DMS153 treated with DMSO at 0.1 percent for 48 hours (cell line): ENCODE results near the gene MSANTD3.
"Not testable (repeated sequence)": the region's sequence is repeated elsewhere in the genome, so short reads cannot be mapped to it uniquely, and the experiment has no call there.

Experiments
- DNase-seq: peaks from one replicate; lab custom pipeline; 2025; ENCODE audit not compliant: unreplicated experiment; lab: John Stamatoyannopoulos, UW

The MSANTD3 gene, protein sequence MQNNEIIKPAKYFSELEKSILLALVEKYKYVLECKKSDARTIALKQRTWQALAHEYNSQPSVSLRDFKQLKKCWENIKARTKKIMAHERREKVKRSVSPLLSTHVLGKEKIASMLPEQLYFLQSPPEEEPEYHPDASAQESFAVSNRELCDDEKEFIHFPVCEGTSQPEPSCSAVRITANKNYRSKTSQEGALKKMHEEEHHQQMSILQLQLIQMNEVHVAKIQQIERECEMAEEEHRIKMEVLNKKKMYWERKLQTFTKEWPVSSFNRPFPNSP

DNA sequence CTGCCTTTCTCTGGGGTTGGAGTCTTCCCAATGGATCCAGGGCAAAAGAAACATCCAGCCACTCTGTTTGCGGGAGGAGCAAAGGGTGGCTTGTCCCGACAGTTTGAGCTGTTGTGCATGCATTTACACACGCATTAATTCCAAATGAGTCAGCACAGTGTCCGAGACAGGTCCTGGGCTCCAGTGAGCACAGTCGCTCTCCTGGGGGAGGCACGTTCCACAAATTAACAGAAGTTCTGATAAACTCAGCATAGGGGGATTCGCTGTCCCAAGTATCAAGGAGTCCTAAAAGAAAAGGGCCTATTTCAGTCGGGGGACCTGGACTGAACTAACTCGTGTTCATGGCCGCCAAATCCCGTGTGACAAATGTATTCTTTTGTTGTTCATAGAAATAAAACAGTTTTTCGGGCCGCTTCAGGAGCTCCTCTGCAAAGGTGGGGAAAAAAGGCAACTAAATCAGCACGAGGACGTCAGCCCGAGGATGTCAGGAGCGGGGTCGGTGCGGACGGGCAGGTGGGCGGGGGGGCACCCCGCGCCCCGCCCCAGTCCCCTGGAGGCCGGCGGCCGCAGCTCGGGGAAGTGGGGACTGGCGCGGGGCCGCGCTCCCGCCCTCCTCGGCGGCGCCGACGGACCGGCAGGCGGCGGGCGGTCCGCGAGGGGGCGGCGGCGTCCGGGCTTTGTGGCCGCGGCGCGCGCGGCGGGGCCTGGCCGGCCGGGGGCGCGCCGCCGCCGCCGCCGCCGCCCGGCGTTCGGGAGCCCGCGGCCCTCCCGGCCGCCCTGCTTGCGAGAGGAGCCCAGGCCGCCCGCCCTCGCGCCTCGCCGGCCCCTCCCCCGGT is at the start of gene MSANTD3:
Gene MSANTD3 (plus strand): TSS at position 614 of the 836 bp plus-strand sequence. CDS start 14,796 bp downstream, outside the sequence.
- DNase-seq = peak; percentile 58

- DNase-seq = no peak
These were observed 47.1 kb upstream of the MSANTD3 start for GRCh38 chr9:100379862-100380261.

DNA sequence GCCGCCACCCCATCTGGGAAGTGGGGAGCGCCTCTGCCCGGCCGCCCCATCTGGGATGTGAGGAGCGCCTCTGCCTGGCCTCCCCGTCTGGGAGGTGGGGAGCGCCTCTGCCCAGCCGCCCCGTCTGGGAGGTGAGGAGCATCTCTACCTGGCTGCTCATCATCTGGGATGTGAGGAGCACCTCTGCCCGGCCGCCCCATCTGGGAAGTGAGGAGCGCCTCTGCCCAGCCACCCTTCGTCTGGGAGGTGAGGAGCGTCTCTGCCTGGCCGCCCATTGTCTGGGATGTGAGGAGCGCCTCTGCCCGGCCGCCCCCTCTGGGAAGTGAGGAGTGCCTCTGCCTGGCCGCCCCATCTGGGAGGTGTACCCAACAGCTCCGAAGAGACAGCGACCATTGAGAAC is 34.0 kb upstream of the MSANTD3 start:
- DNase-seq = not testable (repeated sequence)

- DNase-seq = no peak
These were observed 32.8 kb upstream of the MSANTD3 start for GRCh38 chr9:100394032-100394695.

DNA sequence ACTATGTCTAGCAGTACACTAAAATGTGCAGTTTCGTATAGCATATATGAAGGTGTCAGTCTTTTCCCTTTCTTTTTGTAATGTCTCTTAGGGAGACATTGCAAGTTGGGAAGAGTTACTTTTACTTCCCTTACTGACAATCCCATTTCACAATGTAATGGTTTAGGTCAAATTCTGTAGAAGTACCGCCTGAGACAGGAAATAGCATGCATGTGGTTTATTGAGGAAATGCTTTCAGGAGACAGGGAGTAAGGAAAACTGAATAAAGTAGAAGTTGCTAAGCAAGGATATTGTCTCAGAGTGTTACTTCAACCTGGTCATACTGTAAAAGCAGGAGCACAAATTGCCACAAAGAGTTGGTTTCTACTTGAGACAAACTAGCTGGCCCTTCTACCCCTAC is 32.1 kb upstream of the MSANTD3 start:
- no peak for DNase-seq

DNA sequence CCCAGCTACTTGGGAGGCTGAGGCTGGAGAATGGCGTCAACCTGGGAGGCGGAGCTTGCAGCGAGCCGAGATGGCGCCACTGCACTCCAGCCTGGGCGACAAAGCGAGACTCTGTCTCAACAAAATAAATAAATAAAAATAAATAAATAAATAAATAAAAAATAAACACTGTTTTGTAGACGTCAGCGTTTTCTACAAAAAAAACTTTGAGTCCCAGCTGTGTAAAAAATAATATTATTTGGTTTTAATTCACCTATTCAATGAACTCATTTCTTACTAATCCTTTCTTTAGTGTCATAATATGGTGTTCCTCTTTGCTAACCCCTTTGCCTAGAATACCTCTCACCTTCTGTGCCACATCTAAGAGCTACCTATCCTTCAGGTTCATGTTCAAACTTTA is 30.2 kb upstream of the MSANTD3 start:
- DNase-seq = no peak

DNA sequence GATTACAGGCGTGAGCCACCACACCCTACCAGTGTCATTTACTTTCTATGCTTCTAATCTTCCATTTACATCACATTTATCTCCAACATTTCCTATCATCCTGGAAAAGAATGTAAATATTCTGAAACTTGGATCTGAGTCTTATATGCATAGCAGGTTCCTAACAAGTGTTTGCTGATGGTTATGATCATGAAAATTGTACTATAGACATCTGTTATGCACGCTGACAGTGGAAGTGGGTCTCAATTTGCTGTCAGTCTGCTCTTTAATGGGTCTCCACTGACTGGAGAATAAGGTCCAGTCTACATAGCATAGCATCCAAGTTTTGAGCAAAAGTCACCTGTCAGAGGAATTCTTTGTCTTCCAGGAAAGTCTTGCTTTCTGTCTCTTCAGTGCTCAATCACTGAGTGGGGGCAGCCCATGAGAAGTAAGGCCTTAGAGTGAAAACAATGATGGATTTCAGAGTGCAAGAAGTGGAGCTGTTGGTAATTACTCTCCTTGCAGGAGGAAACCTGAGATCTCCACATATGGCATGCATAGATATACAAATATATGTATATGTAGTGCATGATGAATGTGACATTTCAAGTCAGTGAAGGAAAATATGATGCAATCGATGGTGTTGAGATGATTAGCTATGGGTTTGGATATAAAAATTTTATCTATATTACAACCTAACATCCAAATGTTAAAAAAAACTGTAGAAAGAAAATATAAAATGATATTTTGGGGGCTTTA is 29.2 kb upstream of the MSANTD3 start:
- no peak for DNase-seq

DNA sequence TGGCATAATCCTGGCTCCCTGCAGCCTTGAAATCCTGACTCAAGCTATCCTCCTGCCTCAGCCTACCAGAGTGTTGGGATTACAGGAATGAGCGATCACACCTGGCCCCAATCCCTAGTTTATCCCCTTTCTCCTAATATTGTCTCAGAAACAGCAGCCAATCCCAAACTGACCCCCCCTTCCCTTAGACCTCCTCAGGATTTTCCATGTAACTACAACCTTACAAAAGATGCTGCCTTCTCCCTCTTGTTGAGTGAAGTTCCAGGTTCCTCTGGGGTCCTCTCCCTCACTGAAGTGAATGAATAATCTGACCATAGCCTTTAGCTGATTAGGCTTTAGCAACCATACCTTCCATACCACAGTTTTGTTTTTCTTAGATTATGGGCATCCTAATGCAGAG is 25.9 kb upstream of the MSANTD3 start:
- no peak for DNase-seq

DNA sequence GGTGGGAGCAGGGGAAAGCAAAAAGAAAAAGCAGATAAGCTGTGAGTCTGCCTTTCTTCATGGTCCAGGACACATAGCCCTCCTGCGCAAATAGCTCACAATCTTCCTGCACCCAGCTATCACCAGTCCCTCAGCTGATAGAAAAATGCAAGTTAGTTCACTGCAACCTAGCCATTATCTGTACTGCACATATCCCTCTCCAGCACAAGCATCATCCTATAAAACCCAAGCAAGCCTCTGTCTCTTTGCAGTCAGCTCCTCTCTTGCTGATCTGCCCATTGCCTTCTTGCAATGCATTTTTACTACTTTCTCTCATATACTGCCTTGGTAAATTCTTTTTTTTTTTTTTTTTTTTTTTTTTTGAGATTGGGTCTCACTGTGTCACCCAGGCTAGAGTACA is 20.0 kb upstream of the MSANTD3 start:
- no peak for DNase-seq

GRCh38 chr9:100408546-100409175 is 18.3 kb upstream of the MSANTD3 start:
- DNase-seq = no peak

- no peak for DNase-seq
These were observed 17.8 kb upstream of the MSANTD3 start for GRCh38 chr9:100409176-100409556.

- DNase-seq = peak; percentile 94
These were observed 15.3 kb upstream of the MSANTD3 start for GRCh38 chr9:100411472-100412283.

GRCh38 chr9:100413839-100414420 is 13.0 kb upstream of the MSANTD3 start:
- DNase-seq = no peak

DNA sequence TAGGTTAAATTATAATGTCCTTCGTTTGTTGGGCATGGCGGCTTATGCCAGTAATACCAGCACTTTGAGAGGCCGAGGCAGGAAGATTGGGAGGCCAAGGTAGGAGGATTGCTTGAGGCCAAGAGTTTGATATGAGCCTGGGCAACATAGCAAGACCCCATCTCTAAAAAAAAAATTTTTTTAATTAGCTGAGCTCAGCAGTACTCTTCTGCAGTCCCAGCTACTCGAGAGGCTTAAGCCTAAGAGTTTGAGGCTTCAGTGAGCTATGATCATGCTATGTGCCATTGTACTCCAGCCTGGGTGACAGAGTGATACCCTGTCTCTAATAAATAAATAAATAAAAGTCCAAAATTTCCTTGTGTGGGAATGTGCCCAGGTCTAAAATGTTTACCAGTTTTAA is 9.1 kb upstream of the MSANTD3 start:
- no peak for DNase-seq

DNA sequence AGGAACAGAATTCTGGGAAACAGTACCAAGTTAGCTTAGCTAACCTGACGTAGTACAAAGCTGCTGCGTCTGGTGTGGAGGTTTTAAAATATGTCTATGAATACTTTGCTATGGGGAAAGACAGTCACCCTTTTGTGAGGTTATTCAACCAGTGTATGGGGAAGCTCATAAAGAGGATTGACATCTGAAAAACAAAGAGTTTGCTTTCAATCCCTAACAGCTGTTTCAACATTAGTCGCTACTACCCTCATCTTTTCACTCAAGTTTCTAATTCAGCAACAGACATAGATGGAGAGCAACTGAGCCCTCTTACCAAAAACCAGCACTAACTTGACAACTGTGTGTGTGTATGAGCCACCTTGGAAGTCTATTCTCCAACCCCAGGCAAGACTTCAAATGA is 7.8 kb upstream of the MSANTD3 start:
- DNase-seq = no peak

- DNase-seq = not testable (repeated sequence)
These were observed 5.8 kb upstream of the MSANTD3 start for GRCh38 chr9:100421116-100421515.

DNA sequence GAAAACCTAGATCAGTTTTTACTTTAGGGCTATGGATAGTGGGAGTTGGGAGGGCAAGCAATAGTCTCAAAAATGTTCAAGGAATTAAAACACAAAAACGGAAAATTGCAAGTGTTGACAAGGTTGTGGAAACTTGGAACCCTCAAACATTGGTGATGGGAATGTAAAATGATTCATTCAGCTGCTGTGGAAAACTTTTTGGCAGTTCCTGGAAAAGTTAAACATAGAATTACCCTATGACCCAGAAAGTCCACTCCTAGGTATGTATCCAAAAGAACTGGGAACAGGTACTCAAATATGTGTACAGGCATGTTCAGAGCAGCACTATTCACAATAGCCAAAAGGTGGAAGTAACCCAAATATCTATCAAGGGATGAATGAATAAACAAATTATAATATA is 1.2 kb upstream of the MSANTD3 start:
- DNase-seq = no peak

DNA sequence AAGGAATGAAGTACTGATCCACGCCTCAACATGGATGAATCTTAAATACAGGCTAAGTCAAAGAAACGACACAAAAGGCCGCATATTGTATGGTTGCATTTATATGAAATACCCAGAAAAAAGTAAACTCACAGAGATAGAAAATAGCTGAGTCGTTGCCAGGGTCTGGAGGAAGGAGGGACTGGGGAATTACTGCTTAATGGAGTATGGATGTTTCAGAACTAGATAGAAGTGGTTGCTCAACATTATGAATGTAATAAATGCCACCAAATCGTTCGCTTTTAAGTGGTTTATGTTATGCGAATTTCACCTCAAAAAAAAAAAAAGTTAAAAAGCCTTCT is 784 bp upstream of the MSANTD3 start:
- no peak for DNase-seq

DNA sequence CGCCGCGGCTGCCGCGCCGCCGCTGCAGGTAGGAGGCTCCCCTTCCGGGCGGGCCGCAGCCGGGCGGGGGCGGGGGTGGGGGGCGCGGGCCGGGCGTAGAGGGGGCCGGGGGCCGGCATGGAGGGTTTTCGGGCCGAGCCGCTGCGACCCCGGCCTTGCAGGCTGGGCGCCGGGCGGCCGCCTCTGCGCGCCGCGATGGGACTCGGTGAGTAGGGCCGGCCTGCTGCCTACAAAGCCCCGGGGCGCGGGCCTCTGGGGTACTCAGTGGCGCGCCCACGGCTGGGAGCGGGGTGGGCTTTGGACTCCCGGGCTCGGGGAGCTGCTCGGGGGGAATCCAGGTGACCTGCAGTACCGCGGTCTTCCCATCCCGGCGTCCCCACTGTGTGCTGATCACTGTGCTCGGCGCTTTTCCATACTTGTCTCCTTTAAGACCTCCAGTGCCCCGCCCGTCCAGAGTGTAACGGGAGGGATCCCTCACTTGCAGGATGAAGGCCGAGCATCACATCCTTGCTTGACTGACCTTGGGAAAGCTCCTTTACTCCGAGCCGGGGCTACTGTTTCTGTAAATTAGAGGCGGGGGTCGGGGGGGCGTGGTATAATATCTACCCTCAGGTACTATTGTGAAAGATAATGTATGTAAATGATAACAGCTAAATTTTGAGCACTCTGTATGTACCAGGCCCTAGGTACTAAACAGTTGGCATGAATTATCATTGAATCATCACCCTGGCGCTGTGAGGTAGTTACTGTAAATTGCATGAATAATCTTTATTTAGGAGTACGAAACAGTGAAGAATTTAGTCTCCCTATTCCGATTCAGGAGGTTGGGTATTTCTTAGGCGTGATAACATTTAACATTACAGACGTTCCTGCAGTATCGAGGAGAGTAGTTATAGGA is 672 bp downstream of the MSANTD3 start:
- DNase-seq = no peak
